Renal pelvis (tissue), 4 donors: Measurements from ENCODE around the gene RPS25. TPM values are rescaled to one million over a fixed set of nuclear protein-coding genes. Genes with fewer than 3 reads are reported as not detected.
"Not testable (repeated sequence)": the region's sequence is repeated elsewhere in the genome, so short reads cannot be mapped to it uniquely, and the experiment has no call there.

Source experiments
- DNase-seq: peaks from one replicate; pipeline ENCODE4 v3.0.0-alpha.2; 2013
- polyA plus RNA-seq, 3 donors: library from polyadenylated mRNA; unstranded; fragments of 120-200 nt; gene quantifications; one replicate each; pipeline ENCODE4 v1.2.1, GENCODE V29; 2013; ENCODE audit not compliant: insufficient read length in 3 of 3

The RPS25 gene
- polyA plus RNA-seq, 3 donors: 1,004 to 1,217 (median 1,026) TPM

DNA sequence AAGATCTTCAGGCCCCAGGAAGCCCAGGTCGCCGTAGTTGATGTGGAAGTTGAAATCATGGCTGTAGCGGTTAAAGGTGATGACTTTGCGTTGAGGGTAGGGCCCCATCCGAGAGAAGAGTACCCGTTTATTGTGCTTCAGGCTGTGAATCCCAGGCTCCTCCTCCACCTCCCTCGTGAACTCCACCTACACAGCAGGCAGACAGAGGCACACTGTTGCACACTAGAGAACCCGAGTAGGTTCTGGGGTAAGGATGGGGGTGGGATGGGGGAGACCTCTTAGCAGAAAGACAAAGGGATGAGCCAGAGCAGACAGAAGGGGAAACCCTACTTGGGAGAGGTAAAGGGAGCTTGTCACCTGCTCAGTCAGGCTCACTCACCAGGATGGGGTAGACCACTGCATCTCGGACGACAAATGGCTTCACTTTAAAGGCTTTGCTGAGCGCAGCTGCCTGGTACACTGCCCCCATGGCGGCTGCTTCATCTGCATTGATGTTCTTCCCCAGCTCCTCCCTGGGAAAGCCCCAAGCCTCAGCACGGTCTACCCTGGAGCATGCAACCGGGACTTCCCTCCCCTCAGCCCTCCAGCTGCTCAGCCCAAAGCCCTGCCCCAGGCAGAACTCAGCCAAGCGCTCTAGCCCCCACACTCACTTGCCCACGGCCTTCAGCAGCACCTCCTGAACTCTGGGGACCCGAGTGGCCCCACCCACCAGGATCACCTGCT lies 33.5 kb upstream of the RPS25 start:
- no peak for DNase-seq

DNA sequence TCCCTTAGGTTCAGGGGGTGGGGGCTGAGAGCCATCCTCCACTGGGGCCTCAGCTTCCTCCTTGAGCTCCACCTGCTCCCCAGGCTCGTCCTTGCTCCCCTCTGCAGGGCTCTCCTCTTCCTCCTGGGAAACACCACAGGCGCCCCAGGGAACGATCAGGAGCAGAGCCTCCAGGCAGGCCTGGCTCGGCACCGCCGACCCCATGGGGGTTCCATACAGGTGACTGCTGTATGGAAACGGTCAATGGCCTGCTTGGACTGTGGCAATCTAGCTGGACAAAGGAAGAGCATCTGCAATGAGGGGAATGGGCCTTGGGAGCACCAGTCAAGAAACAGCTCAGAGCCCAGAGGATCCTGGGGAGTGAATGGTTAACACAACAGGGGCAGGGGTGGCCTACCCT lies 30.9 kb upstream of the RPS25 start:
- DNase-seq: no peak

DNA sequence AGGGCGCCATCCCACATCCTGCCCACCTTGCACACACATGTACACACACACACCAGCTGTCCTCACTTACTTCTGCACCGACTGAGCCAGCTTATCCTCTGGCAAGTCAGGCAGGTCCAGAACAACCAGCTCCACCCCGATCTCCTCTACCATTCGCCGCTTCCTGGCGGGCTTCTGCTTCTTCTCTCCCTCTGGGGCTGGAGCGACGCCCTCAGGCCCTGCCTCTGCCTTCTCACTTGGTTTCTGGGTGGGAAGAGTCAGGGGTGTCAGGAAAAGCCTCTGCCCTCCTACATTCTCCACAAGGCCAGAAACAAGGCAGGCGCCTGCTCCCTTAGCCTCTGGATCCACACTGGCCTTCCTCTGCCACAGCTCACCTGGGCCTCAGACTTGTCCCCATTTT lies 30.5 kb upstream of the RPS25 start:
- no peak for DNase-seq

DNA sequence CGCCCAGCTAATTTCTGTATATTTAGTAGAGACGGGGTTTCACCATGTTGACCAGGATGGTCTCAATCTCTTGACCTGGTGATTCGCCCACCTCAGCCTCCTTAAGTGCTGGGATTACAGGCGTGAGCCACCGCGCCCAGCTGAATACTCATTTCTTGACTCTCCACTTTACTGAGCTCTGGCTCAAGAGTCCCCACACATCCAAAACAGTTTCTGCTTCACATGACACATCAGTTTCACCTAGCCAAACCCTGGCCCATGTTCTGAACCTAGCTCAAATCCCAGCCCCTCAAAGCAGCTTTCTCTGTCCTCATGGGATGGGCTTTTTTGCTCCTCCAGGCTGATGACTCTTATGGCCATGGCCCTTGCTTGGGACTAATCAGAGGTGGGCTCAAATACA lies 29.1 kb upstream of the RPS25 start:
- DNase-seq: no peak

DNA sequence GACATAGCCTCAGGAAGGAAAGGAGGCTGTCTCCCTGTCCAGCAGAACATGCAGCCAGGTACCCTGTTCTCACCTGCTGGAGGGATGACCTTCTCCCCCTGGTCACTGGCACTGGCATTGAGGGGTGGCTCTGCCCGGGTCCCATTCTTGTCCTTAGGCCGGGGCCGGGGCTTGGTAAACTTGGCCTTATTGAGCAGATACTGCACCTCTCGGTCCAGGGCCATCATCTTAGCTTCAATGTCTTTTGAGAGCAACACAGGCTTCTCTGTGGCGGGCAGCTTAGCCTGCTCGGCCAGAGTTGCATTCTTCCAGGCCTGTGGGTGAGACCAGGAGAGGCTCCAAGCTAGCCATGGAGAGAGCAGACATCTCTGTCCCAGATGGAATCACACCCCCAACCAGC lies 28.3 kb upstream of the RPS25 start:
- no peak for DNase-seq

DNA sequence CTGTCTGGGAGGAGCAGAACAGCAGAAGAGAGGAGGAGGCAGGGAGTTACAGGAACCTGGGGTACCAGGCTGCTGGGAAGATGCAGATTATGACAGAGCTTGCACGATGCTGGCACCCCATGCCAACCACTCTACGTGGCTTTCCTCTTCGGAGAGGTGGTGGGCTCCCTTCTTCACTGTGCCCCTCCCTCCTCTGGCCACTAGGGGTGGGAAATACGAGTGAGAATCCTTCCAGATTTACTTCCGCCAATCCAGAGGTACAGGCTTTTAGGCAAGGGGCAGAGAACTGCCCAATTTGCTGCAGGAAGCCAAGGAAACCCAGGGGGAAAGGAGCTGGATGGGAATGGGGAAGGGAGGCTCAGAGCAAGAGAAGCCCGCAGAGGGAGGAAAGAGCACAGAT lies 26.6 kb upstream of the RPS25 start:
- DNase-seq: no peak

DNA sequence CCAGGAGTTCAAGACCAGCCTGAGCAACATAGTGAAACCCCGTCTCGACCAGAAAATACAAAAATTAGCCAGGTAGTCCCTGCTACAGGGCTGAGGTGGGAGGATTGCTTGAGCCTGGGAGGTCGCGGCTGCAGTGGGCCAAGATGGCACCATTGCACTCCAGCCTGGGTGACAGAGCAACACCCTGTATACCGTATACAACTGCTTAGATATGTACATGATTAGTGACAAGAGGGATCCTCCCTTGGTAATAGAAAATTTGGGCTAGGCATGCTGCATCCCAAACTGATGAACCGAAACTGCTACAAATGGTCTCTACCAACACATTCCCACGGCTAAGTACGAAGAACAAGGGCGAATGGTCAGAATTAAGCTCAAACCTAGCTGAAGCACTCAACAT lies 24.8 kb upstream of the RPS25 start:
- no peak for DNase-seq

DNA sequence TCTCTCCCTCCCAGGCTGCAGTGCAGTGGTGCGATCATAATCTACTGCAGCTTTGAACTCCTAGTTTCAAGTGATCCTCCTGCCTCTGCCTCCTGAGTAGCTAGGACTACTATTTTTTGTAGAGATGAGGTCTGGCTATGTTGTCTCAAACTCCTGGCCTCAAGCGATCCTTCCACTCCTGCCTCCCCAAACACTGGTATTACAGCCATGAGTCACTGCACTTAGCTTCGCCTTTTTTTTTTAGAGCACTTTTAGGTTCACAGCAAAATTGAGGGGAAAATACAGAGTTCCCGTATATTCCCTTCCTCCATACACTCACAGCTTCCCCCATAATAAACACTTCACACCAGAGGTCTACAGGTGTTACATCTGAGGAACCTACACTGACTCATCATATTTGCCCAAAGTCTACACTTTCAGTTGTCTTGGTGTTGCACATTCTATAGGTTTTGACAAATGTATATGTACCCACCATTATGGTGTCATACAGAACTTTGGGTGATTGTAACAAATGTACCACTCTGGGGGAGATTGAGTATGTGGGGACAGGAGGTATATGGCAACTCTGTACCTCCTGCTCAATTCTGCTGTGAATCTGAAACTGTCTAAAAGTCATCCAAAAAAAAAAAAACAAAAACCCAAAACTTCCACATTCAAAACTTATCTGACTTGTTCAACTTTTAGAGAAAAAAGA lies 23.8 kb upstream of the RPS25 start:
- DNase-seq: no peak

DNA sequence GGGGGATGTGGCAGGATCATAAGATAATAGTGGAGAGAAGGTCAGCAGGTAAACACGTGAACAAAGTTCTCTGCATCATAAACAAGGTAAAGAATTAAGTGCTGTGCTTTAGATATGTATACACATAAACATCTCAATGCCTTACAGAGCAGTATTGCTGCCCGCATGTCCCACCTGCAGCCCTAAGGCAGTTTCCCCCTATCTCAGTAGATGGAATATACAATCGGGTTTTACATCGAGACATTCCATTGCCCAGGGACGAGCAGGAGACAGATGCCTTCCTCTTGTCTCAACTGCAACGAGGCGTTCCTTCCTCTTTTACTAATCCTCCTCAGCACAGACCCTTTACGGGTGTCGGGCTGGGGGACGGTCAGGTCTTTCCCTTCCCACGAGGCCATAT lies 21.3 kb upstream of the RPS25 start:
- not testable (repeated sequence) for DNase-seq

DNA sequence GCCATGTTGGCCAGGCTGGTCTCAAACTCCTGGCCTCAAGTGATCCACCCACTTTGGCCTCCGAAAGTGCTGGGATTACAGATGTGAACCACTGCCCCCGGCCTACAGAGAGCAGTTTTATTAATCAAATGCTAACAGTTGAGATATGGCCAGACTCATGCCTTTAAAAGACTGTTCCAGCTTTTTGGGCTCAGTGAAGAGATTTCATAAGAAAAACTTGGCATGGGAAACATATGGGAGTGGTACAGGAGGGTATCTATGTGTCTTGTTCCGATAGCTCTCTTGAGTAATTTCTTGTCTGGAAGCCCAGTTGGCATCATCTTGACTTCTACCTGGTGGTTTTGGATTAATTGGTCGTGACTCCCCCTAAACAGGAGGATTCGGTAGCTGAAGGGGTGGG lies 20.7 kb upstream of the RPS25 start:
- no peak for DNase-seq

DNA sequence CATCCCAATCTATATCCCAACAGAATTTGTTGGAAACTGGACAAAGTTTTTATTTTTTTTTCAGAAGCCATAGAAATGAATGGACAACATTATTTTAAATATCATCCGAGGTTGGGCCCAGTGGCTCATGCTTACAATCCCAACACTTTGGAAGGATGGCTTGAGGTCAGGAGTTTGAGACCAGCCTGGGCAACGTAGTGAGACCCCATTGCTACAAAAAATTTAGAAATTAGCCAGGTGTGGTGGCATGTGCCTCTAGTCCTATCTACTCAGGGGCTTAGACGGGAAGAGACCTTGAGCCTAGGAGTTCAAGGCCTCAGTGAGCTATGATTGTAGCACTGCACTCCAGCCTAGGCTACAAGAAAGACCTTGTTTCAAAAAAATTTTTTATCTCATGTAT lies 16.7 kb upstream of the RPS25 start:
- no peak for DNase-seq

DNA sequence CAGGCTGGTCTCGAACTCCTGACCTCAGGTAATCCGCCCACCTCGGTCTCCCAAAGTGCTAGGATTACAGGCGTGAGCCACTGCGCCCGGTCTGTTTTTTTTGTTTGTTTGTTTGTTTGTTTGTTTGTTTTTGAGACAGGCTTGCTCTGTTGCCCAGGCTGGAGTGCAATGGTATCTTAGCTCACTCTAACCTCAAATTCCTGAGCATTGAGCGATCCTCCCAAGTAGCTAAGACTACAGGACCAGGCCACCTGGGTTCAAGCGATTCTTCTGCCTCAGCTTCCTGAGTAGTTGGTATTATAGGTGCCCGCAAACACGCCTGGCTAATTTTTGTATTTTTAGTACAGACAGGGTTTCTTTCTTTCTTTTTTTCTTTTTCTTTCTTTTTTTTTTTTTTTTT lies 15.3 kb upstream of the RPS25 start:
- DNase-seq: not testable (repeated sequence)

DNA sequence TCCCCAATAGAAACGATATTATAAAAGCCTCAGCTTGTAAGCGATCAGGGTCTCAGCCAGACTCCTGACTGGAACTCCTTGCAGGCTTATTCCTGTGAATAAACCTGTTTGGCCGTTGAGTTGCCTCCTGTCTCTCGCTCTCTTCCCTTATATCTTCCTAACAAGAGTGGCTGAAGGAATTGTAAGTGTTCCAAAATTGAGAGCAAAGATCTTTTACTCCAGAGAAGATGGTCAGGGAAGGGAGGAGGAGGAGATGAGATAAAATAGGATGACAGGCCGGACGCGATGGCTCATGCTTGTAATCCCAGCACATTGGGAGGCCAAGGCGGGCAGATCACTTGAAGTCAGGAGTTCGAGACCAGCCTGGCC lies 13.8 kb upstream of the RPS25 start:
- DNase-seq: no peak

DNA sequence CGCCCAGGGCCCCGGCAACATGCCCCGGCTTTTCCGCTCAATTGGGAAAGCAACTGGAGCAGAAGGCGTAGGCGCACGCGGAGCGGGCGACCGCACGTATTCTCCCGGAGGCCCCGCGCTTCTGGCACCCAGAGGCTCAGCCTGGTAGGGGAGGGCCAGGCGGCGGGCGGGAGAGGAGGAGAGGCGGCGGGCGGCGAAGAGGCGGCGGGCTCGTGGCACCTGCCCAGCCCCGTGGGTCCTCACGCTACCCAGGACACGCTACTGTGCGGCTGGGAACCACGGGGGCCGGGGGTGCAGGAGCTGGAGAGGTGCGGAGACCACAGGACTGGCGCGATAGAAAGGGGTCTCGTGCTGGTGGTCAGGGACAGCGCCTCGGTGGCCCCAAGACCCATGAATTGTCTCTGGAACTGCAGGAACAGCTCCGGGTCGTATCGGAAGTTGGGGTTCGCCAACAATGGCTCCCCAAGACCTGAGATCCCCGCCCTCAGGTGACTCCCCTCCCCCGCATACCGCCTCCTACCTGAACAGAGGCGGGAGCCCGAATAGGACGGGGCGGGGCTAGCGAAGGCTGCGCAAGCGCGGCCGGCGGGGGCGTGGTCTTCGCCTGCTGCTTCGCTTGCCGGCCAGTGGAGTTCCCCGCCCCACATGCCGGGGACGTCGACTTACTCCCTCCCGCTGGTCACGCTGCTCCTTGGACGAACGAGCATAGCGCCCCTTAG lies 12.3 kb upstream of the RPS25 start, which contains the start of gene SLC37A4:
Gene SLC37A4 (minus strand): TSS at position 549 of the 719 bp plus-strand sequence.
- peak; percentile 97 for DNase-seq

DNA sequence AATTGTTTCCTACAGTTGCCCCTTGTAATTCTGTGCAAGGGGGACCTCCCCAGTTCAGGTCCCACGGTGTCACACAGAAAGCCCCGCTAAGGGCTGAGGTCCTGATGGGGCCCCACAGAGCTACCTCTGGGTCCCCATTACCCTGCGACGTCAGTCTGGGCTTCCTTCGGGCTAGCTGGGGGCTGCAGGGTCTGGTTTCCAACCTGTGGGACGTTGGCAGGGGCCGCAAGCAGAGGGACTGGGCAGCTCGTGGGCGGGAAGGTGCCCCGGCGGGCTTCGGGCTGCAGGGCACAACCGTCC lies 11.8 kb upstream of the RPS25 start:
- DNase-seq: no peak

DNA sequence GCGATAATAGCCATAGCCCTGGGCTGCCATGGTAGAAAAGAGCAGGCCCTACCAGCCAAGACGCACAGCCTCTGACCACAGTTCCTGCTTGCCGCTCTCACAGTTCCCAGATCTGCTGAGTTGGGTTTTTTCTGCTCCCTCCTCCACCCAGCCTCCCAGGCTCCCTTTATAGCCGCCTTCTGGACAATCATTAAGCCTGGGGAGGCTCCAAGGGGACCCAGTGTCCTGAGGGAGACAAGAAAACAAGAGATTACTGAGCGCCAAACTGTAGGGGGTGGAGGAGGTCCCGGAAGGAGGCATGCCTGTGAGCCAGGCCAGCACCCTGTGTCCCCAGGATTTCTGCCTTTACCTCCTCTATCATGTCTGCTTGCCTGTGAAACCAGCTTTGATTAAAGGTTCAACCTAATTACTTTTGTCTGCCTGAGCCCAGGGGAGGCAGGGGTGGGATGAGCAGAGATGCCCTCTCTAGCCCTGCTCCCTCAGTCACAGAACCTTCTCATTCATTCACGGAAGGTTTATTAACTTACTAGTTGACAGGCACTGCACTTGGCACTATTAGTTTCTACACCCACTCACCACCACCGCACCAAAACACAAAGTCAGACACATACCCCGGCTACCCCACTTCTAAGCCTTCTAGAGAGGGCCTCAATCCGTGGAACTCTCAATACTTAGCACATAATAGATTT lies 11.3 kb upstream of the RPS25 start:
- DNase-seq: peak; percentile 57

DNA sequence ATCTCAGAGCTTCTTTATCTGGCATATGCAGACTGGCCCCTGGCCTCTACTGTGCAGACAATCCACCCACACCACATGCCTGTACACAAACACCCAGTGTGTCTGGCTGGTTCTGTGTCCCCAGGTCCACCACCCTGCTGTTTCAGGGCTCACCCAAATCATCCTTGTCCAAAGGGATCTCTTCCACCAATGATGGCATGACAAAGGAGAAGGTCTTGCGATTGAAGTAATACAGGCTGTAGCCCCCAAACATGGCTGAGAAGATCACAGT lies 10.9 kb upstream of the RPS25 start:
- DNase-seq: no peak

DNA sequence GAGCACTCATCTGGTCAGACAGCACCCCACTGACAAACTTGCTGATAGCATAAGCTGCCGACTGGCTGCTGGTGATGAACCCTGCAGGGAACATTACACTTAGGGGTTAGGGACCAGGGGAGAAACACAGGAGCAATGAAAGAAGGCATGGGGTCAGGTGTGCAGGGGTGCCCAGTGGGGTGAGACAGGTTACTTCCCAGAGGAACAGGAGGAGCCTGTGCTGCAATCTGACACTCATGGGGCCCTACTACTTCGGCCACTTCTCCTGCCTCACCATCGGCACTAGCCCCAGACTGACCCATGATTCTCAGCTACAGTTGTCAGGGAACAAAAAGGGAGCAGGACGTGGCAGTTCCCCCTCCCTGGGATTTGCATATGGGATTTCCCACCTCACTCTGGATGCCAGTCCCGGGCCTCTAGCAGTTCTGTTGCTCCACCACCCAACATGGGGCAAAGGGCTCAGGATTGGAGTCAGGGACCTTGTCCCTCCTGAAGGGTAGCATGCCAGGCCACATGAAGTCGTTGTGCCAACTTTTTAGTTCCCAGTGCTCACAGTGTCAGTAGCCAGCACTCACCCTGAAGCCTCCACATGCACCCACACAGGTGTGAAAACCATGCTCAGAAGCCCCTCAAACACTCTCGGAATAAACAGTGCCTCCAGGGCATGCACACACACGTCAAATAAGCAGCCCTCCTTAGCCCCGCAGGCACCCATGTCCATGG lies 10.4 kb upstream of the RPS25 start:
- DNase-seq: no peak

DNA sequence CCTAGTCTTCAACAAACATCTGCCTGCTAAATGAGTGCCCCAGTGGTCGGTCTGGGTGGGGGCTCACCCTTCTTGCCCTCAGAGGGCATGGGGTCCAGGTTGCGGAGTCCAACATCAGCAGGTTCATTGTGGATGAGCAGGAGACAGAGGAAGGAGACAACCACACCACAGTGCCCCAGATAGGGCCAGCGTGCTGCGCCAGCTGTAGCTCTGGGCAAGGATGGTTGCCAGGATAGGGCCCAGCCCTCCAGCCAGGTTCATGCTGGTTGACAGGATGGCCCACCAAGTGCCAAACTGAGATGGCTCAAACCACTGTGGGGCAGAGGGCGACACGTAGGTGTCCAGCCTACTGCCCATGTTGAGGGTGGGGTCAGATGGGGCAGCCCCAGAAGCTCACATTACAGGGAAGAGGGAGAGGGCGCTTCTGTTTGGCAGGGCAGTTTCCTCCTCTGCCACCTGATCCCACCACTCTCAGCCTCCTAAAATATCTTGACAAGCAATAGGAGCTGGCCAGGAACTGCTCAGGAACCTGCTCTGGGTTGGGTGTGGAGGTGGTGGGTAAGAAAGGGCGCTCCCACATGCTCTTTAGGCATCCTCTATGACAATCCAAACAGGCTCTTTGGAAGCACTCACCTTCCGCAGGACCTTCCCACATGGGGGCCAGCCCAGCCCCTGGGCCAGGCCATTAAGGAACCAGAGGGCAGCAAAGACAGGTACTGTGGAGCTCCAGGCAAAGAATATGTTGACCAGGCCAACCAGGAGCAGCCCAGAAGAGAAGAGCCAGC lies 9.6 kb upstream of the RPS25 start:
- no peak for DNase-seq

DNA sequence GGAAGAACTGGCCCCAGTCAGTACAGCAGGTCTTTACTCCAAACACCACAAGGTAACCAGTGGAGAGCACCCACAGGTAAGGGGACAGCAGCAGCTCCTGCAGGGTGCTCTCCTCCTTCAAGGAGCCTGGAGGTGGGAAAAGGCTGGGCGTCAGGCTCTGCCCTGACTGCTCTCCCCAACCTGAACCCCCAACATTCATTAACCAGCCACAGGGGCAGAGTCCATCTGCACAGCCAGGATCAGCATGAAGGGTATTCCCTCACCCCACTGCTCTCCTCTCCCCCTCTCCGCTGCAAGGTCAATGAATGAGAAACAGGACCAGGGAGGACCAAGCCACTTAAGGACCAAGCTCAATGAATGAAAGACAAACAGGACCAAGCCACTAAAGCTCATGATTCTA lies 8.8 kb upstream of the RPS25 start:
- DNase-seq: no peak

DNA sequence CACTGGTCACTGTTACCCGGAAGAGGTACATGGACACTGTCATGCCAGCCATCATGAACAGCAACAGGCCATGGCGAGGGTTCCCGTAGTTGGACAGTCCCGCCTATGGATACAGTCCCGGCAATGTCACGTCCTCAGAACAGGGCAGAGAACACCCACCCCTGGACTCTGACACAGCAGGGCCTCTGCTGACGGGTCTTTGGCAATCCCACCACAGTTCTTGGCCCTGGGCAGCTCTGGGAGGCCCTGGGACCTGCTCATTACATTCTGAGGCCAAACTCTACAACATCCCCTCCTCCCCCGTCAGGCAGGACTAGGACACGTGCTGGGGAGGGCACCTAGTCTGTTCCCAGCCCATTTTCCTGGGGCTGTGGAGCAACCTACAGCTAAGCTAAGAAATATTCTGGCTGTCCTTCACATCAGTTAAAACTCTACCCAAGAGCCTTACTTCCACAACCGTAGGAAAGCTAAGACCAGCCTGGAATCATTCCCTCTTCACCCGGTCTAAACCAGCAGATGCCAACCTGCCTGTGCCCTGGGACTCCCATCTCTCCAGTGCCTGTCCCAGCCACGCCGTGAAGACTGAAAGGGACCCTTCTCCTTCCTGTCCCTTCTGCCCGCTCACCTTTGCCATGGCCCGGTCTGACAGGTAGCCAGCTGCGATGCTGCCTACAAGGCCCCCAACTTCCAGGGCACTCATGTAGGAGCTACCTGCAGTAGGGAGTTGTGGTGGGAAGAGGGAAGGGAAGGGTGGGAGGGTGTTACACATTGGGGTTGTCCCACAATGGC lies 8.0 kb upstream of the RPS25 start:
- no peak for DNase-seq
